HepG2 (cell line): ENCODE results near the gene NDOR1. TPM values are rescaled to one million over a fixed set of nuclear protein-coding genes. Genes with fewer than 3 reads are reported as not detected.

Experiments
- ATAC-seq: fragments of 200-7000 bp; cut with Tn5 transposase; 3 replicates; pipeline ENCODE4 v1.9.1; 2020; ENCODE audit warnings: mild to moderate bottlenecking, moderate library complexity
- BruUV-seq: library from RNA; stranded (reverse); fragments of 400-500 nt; replicated peaks from 2 replicates; lab custom pipeline; 2021; lab: Mats Ljungman, UMichigan
- CTCF ChIA-PET: fragments of 300-600 bp; formaldehyde crosslinking; extraction: SDS; loops from one replicate; lab custom pipeline; 2021; ENCODE audit warnings: low total read pairs, inconsistent platforms, low intra/inter-chr PET ratio; lab: Yijun Ruan, JAX
- POLR2A ChIA-PET: fragments of 350-600 bp; sonication (Branson Sonifier 250); formaldehyde crosslinking; loops from one replicate; lab custom pipeline; 2020; ENCODE audit warnings: antibody characterized with exemption, inconsistent platforms; lab: Yijun Ruan, JAX
- DNase-seq: peaks from one replicate; pipeline ENCODE4 v3.0.0-alpha.2; 2015; ENCODE audit warnings: low spot score
- FAIRE-seq: peaks from 3 replicates; lab custom pipeline; 2011; peaks lifted over from hg19 to GRCh38; lab: Jason Lieb, UNC
- H2AFZ ChIP-seq: one replicate; pipeline ENCODE4 v1.6.1; 2011; ENCODE audit warnings: low read length, inconsistent platforms
- H3K27ac ChIP-seq: fragments of 300-600 bp; 3 replicates; pipeline ENCODE4 v1.8.0; 2011; ENCODE audit warnings: mixed run types, mild to moderate bottlenecking, mixed read lengths, low read length, inconsistent platforms; ENCODE audit not compliant: insufficient read depth; ENCODE audit errors: extremely low read length
- H3K27me3 ChIP-seq, 2 experiments: fragments of 200-600 bp in 1 of 2; 2 replicates in 1 of 2; 3 replicates in 1 of 2; pipeline versions ENCODE4 v1.6.0 to v1.8.0; 2011; ENCODE audit warnings: low read length in 2 of 2, mild to moderate bottlenecking in 2 of 2, moderate library complexity in 2 of 2, inconsistent platforms in 1 of 2; ENCODE audit not compliant: insufficient read depth in 2 of 2, control insufficient read depth in 1 of 2
- H3K36me3 ChIP-seq, 2 experiments: fragments of 200-600 bp in 1 of 2; replicated peaks in 1 of 2; 2 replicates in 1 of 2; 3 replicates in 1 of 2; pipeline versions ENCODE4 v1.5.1 to v1.8.0; 2011; ENCODE audit warnings: low read length in 2 of 2, inconsistent platforms in 1 of 2; ENCODE audit not compliant: insufficient read depth in 2 of 2, control insufficient read depth in 1 of 2
- H3K4me1 ChIP-seq: 2 replicates; pipeline ENCODE4 v1.5.1; 2012; ENCODE audit warnings: low read length, inconsistent platforms; ENCODE audit not compliant: insufficient read depth
- H3K4me2 ChIP-seq: 2 replicates; pipeline ENCODE4 v1.6.0; 2011; ENCODE audit warnings: low read depth, low read length, inconsistent platforms
- H3K4me3 ChIP-seq, 3 experiments: fragments of 200-600 bp in 1 of 3; sonication (generic), shearing (Covaris generic) in 1 of 3; replicated peaks in 1 of 3; 2 replicates each; pipeline ENCODE4 v1.5.1; 2011 to 2016; ENCODE audit warnings: low read length in 3 of 3, inconsistent platforms in 2 of 3, low read depth in 2 of 3, mild to moderate bottlenecking in 2 of 3, control low read depth in 1 of 3, mixed read lengths in 1 of 3; ENCODE audit not compliant: insufficient read depth in 1 of 3
- H3K79me2 ChIP-seq: one replicate; pipeline ENCODE4 v1.6.1; 2011; ENCODE audit warnings: low read length, inconsistent platforms; ENCODE audit not compliant: insufficient read depth
- H3K9ac ChIP-seq: 2 replicates; pipeline ENCODE4 v1.6.0; 2011; ENCODE audit warnings: mild to moderate bottlenecking, low read depth, low read length, inconsistent platforms; ENCODE audit not compliant: insufficient read depth
- H3K9me3 ChIP-seq: 2 replicates; pipeline ENCODE4 v1.5.1; 2012; ENCODE audit warnings: mild to moderate bottlenecking, low read length
- H4K20me1 ChIP-seq: 2 replicates; pipeline ENCODE4 v1.6.0; 2011; ENCODE audit warnings: inconsistent platforms, mild to moderate bottlenecking, low read length, moderate library complexity; ENCODE audit not compliant: insufficient read depth
- MAF1 ChIP-seq: sonication (generic); formaldehyde crosslinking; IDR thresholded peaks from 2 replicates; pipeline ENCODE4 v1.5.0; 2020; ENCODE audit warnings: missing genetic modification reagents, borderline replicate concordance
- RBM22 ChIP-seq: fragments of 200-400 bp; formaldehyde crosslinking; optimal IDR thresholded peaks from 2 replicates; pipeline ENCODE3; 2017; ENCODE audit warnings: mild to moderate bottlenecking, low read length, moderate library complexity
- ZBTB21 ChIP-seq: sonication (generic); formaldehyde crosslinking; IDR thresholded peaks from 2 replicates; pipeline ENCODE4 v1.4.0; 2020; ENCODE audit warnings: missing genetic modification reagents
- ZNF737 ChIP-seq: sonication (generic); formaldehyde crosslinking; IDR thresholded peaks from 2 replicates; pipeline ENCODE4 v1.5.0; 2020; ENCODE audit warnings: missing genetic modification reagents, mild to moderate bottlenecking, borderline replicate concordance
- ZNF747 ChIP-seq: sonication (generic); formaldehyde crosslinking; IDR thresholded peaks from 2 replicates; pipeline ENCODE4 v1.8.1; 2023; ENCODE audit warnings: missing genetic modification reagents, mild to moderate bottlenecking, borderline replicate concordance
- WGBS: methylation state at CpG from one replicate; pipeline ENCODE4 v1.1.6; 2017; ENCODE audit warnings: low lambda C conversion rate; 5-methylcytosine and 5-hydroxymethylcytosine counted together
- in situ Hi-C: cut with HindIII; loops from 2 replicates; pipeline ENCODE4 v1.10.0; 2017; ENCODE audit warnings: low pct_unique_long_range_greater_than_20kb; ENCODE audit not compliant: extremely low pct_ligation_motif_present
- intact Hi-C: fragments of 100-400 bp; cut with micrococcal nuclease; formaldehyde crosslinking; loops from one replicate; pipeline ENCODE4 v1.10.0; 2022; ENCODE audit not compliant: unreplicated experiment
- polyA plus RNA-seq, 8 experiments: library from polyadenylated mRNA; depleted of rRNA in 3 of 8; stranded (reverse) in 7 of 8; unstranded in 1 of 8; fragments of >200 nt; fragmentation: Illumina TruSeq in 4 of 8; extraction: Trizol in 4 of 8; gene quantifications; 2 replicates each; pipeline versions ENCODE4 v1.2.1 to v1.2.3, GENCODE V29; 2011 to 2016; ENCODE audit warnings: low read depth in 4 of 8, missing spikeins in 1 of 8, mixed read lengths in 1 of 8; ENCODE audit not compliant: insufficient read depth in 1 of 8
- total RNA-seq, 5 experiments: library from RNA; depleted of rRNA; stranded (reverse); fragments of >200 nt; fragmentation: Illumina TruSeq; extraction: Trizol; gene quantifications; 2 replicates each; pipeline ENCODE4 v1.2.3, GENCODE V29; 2016; ENCODE audit warnings: low read depth in 1 of 5
- TF ChIP-seq, protein P1 (sequence below): IDR thresholded peaks from 2 replicates; pipeline ENCODE4 v1.6.1; 2016; ENCODE audit warnings: missing compliant biosample characterization, missing genetic modification reagents, borderline replicate concordance
- TF ChIP-seq, protein P2 (sequence below): sonication (generic); formaldehyde crosslinking; IDR thresholded peaks from 2 replicates; pipeline ENCODE4 v1.4.0; 2020; ENCODE audit warnings: missing genetic modification reagents
- TF ChIP-seq, protein P3 (sequence below): IDR thresholded peaks from 2 replicates; pipeline ENCODE4 v1.6.1; 2016; ENCODE audit warnings: low read depth, missing genetic modification reagents, missing compliant biosample characterization
- TF ChIP-seq, protein P4 (sequence below): fragments of 450-650 bp; IDR thresholded peaks from 2 replicates; pipeline ENCODE4 v1.6.1; 2017

The NDOR1 gene
- total and polyA plus RNA-seq, 2 of the 13 experiments (the other 11 are each of a cell fraction or from before 2014, with no cell fraction given): 3.6 to 8.7 TPM

DNA sequence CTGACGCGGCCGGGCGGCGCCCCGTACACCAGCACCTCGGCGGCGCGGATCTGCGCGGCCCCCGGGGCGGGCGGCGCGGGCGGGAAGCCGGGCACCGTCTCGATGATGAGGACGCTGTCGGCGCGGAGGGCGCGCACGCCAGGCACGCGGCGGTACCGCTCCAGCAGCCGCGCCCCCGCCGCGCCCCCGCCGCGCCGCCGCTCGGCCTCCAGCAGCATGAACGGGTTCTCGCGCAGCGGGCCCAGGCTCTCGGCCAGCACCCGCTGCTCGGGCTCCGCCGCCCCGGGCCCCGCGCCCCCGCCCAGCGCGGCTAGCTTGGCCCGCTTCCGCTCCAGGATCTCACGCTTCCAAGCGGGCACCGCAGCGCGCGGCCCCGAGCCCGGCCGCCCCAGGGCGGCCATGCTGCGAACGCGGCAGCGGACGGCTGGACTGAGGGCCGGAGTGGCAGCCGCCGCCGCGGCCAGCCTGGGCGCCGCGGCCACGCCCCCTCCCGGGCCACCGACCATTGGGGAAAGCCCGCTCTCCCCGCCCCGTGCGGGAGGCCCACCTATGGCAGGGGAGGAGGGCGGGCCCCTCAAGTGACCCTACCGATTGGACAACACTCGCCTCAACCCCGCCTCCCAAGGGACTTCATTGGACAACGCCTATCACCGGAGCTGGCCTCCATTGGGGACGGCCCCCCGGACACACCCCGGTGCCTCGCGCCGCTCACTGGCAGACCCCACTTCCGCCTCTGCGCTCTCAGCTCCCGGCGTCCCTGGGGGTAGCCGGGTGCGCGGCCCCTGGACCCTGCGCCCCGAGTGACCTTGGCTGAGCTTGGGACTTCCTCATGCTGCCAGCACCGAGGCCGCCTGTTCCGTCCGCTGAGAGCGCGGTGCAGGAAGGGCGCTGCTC, 4.9 kb upstream of the NDOR1 start, which contains the start of gene TPRN:
TSS of gene TPRN (minus strand) at position 431 of the 894 bp plus-strand sequence. CDS start at position 401, 30 bp downstream.
- no peaks in the 10 kb centered on the region; a peak in 1 of 5 replicates for H3K27me3 ChIP-seq
- H3K27ac ChIP-seq: peak within 1 kb of the TSS; percentile 96
- CTCF ChIA-PET: interaction anchor here (1.3 kb wide), 1 partner anchor 12 kb away, joined by 4 read pairs; the partner anchor contains the start of genes ANAPC2 and SSNA1
- peaks cover 63% of the 10 kb centered on the region for H3K79me2 ChIP-seq
- peak within 1 kb of the TSS; percentile 95 for H3K4me2 ChIP-seq
- DNase-seq (peak; percentile 99), FAIRE-seq (peak; percentile 94), ATAC-seq (peak; percentile 87)
- BruUV-seq: no TSS peak
- no peaks in the 10 kb centered on the region for H3K9me3 ChIP-seq
- peaks cover 71% of the 10 kb centered on the region for H3K4me1 ChIP-seq
- H2AFZ ChIP-seq: no peak within 1 kb of the TSS
- intact Hi-C loops (loop anchor here (2.0 kb wide), 1 partner anchor 22 kb away; the partner anchor contains the start of gene RNF208), in situ Hi-C loops (no loop called here)
- peaks cover 4% of the 10 kb centered on the region; the same call in 1 of the 2 replicates for H4K20me1 ChIP-seq
- peak within 1 kb of the TSS; percentile 71 to 78 (median 72) for H3K4me3 ChIP-seq
- peak within 1 kb of the TSS; percentile 85 for H3K9ac ChIP-seq
- H3K36me3 ChIP-seq: no peaks in the 10 kb centered on the region
- 0% methylated on average over 7 of the region's 118 CpGs for WGBS
- POLR2A ChIA-PET: interaction anchor here (0.8 to 8.8 kb wide), 23 partner anchors 8 to 145 kb away, joined by 3 to 225 read pairs (median 7); partner anchors contain the start of genes ANAPC2, CYSRT1, MAN1B1 and NELFB
- TF ChIP-seq, protein P1, sequence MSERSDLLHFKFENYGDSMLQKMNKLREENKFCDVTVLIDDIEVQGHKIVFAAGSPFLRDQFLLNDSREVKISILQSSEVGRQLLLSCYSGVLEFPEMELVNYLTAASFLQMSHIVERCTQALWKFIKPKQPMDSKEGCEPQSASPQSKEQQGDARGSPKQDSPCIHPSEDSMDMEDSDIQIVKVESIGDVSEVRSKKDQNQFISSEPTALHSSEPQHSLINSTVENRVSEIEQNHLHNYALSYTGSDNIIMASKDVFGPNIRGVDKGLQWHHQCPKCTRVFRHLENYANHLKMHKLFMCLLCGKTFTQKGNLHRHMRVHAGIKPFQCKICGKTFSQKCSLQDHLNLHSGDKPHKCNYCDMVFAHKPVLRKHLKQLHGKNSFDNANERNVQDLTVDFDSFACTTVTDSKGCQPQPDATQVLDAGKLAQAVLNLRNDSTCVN (CRISPR knock-in tag): peak; percentile 62; the same call in 1 of the 2 replicates
- TF ChIP-seq ZNF737: no peak
- peak; percentile 51; the same call in 1 of the 2 replicates for TF ChIP-seq MAF1
- TF ChIP-seq, protein P2, sequence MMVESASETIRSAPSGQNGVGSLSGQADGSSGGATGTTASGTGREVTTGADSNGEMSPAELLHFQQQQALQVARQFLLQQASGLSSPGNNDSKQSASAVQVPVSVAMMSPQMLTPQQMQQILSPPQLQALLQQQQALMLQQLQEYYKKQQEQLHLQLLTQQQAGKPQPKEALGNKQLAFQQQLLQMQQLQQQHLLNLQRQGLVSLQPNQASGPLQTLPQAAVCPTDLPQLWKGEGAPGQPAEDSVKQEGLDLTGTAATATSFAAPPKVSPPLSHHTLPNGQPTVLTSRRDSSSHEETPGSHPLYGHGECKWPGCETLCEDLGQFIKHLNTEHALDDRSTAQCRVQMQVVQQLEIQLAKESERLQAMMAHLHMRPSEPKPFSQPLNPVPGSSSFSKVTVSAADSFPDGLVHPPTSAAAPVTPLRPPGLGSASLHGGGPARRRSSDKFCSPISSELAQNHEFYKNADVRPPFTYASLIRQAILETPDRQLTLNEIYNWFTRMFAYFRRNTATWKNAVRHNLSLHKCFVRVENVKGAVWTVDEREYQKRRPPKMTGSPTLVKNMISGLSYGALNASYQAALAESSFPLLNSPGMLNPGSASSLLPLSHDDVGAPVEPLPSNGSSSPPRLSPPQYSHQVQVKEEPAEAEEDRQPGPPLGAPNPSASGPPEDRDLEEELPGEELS (CRISPR knock-in tag): peak; percentile 57; the same call in 1 of the 2 replicates
- TF ChIP-seq, protein P3, sequence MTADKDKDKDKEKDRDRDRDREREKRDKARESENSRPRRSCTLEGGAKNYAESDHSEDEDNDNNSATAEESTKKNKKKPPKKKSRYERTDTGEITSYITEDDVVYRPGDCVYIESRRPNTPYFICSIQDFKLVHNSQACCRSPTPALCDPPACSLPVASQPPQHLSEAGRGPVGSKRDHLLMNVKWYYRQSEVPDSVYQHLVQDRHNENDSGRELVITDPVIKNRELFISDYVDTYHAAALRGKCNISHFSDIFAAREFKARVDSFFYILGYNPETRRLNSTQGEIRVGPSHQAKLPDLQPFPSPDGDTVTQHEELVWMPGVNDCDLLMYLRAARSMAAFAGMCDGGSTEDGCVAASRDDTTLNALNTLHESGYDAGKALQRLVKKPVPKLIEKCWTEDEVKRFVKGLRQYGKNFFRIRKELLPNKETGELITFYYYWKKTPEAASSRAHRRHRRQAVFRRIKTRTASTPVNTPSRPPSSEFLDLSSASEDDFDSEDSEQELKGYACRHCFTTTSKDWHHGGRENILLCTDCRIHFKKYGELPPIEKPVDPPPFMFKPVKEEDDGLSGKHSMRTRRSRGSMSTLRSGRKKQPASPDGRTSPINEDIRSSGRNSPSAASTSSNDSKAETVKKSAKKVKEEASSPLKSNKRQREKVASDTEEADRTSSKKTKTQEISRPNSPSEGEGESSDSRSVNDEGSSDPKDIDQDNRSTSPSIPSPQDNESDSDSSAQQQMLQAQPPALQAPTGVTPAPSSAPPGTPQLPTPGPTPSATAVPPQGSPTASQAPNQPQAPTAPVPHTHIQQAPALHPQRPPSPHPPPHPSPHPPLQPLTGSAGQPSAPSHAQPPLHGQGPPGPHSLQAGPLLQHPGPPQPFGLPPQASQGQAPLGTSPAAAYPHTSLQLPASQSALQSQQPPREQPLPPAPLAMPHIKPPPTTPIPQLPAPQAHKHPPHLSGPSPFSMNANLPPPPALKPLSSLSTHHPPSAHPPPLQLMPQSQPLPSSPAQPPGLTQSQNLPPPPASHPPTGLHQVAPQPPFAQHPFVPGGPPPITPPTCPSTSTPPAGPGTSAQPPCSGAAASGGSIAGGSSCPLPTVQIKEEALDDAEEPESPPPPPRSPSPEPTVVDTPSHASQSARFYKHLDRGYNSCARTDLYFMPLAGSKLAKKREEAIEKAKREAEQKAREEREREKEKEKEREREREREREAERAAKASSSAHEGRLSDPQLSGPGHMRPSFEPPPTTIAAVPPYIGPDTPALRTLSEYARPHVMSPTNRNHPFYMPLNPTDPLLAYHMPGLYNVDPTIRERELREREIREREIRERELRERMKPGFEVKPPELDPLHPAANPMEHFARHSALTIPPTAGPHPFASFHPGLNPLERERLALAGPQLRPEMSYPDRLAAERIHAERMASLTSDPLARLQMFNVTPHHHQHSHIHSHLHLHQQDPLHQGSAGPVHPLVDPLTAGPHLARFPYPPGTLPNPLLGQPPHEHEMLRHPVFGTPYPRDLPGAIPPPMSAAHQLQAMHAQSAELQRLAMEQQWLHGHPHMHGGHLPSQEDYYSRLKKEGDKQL (CRISPR knock-in tag): no peak
- TF ChIP-seq RBM22: peak; percentile 69
- TF ChIP-seq ZNF747 (CRISPR knock-in tag): no peak
- TF ChIP-seq, protein P4, sequence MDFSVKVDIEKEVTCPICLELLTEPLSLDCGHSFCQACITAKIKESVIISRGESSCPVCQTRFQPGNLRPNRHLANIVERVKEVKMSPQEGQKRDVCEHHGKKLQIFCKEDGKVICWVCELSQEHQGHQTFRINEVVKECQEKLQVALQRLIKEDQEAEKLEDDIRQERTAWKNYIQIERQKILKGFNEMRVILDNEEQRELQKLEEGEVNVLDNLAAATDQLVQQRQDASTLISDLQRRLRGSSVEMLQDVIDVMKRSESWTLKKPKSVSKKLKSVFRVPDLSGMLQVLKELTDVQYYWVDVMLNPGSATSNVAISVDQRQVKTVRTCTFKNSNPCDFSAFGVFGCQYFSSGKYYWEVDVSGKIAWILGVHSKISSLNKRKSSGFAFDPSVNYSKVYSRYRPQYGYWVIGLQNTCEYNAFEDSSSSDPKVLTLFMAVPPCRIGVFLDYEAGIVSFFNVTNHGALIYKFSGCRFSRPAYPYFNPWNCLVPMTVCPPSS: no peak
- no peak for TF ChIP-seq ZBTB21
